Sigmoid colon (tissue), 7 donors: Measurements from ENCODE around the gene ASB18. TPM values are rescaled to one million over a fixed set of nuclear protein-coding genes. Genes with fewer than 3 reads are reported as not detected.
A peak's percentile ranks its signal among the peaks of the same experiment; 100 is the strongest.

Source experiments
- DNase-seq: peaks from one replicate; pipeline ENCODE4 v3.0.0-alpha.2; 2019
- H3K27ac ChIP-seq, 4 donors: fragments of 200-600 bp; sonication (generic); one replicate each; pipeline ENCODE4 v1.5.1; 2016 to 2019; ENCODE audit warnings: mild to moderate bottlenecking in 1 of 4
- H3K27me3 ChIP-seq, 3 donors: fragments of 200-600 bp; sonication (generic); one replicate each; pipeline ENCODE4 v1.5.1; 2019; ENCODE audit warnings: mild to moderate bottlenecking in 1 of 3
- H3K36me3 ChIP-seq, 4 donors: fragments of 200-600 bp; sonication (generic); one replicate each; pipeline ENCODE4 v1.5.1; 2016 to 2019
- H3K4me1 ChIP-seq, 4 donors: fragments of 200-600 bp; sonication (generic); one replicate each; pipeline ENCODE4 v1.5.1; 2017 to 2019
- H3K4me3 ChIP-seq, 4 donors: fragments of 200-600 bp; sonication (generic); one replicate each; pipeline ENCODE4 v1.5.1; 2017 to 2019; ENCODE audit warnings: mild to moderate bottlenecking in 2 of 4, moderate library complexity in 1 of 4
- H3K9me3 ChIP-seq, 4 donors: fragments of 200-600 bp in 3 of 4; sonication (generic) in 3 of 4; one replicate each; pipeline versions ENCODE4 v1.5.1 to v1.6.1; 2013 to 2019
- EP300 ChIP-seq, 4 donors: sonication (generic); formaldehyde crosslinking; IDR thresholded peaks; one replicate each; pipeline ENCODE4 v1.6.1; 2017; ENCODE audit warnings: antibody characterized with exemption in 4 of 4
- POLR2A ChIP-seq, 2 donors: fragments of 450-650 bp; IDR thresholded peaks; one replicate each; pipeline ENCODE4 v1.6.1; 2016; ENCODE audit warnings: antibody characterized with exemption in 2 of 2, mild to moderate bottlenecking in 2 of 2, moderate library complexity in 2 of 2
- POLR2AphosphoS5 ChIP-seq, 4 donors: sonication (generic); formaldehyde crosslinking; IDR thresholded peaks; one replicate each; pipeline ENCODE4 v1.6.1; 2017; ENCODE audit warnings: antibody characterized with exemption in 4 of 4
- WGBS, 2 donors: extraction: QIAGEN DNeasy Blood & Tissue Kit; methylation state at CpG; one replicate each; pipeline ENCODE4 v1.1.7; 2013; 5-methylcytosine and 5-hydroxymethylcytosine counted together
- intact Hi-C: fragments of 100-400 bp; cut with DNase I; formaldehyde crosslinking; loops from one replicate; pipeline ENCODE4 v1.15.1; 2023
- polyA plus RNA-seq, 3 donors: library from polyadenylated mRNA; stranded (reverse); fragments of 200-250 nt; gene quantifications; one replicate each; pipeline ENCODE4 v1.2.3, GENCODE V29; 2013
- total RNA-seq, 4 donors: library from RNA; depleted of rRNA; stranded (reverse); fragments of >200 nt; gene quantifications; one replicate each; pipeline ENCODE4 v1.1.0, GENCODE V29; 2016
- TF ChIP-seq, protein P1 (sequence below), 4 experiments: fragments of 450-650 bp in 3 of 4; fragments of 200-600 bp in 1 of 4; IDR thresholded peaks; one replicate each; pipeline ENCODE4 v1.5.1; 2016 to 2019; ENCODE audit warnings: antibody characterized with exemption in 4 of 4, mild to moderate bottlenecking in 3 of 4, moderate library complexity in 2 of 4
- donor health status: healthy with polysubstance abuse.
- donor health status: Bipolar disorder and iron deficiency.
- donor health status: healthy.

ASB18 gene
- total and polyA plus RNA-seq, 7 donors: not detected

DNA sequence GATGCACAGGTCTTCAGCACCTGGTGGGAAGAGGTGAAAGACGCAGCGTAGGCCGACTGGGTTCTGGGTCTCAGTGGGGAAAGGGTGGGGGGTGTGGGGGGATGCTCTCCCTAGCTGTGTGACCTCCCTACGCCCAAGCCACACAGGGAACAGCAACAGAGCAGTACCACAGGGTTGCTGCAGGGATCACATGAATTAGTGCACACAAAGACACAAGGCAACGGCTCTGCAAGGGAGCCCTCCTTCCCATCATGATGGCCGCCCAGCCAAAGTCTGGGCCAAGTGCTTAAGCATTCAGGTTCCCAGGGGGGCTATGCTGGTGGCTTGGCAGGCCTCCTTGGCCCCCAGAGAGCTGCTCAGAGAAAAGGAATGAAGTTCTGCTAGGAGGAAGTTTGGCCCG, 67.8 kb downstream of the ASB18 start:
- Histone ChIP-seq H3K4me1 (no peaks in the 10 kb centered on the region), H3K36me3 (no peaks in the 10 kb centered on the region), H3K27ac (no peak overlapping the region), H3K27me3 (no peaks in the 10 kb centered on the region), H3K9me3 (no peaks in the 10 kb centered on the region), H3K4me3 (no peak overlapping the region)
- 79 to 83% methylated on average over 7 of the region's 7 CpGs for WGBS, 2 donors
- DNase-seq: peak; percentile 50
- TF ChIP-seq EP300 (IDR thresholded peaks at IDR 0.05) (no peak), POLR2A (IDR thresholded peaks at IDR 0.05) (no peak), POLR2AphosphoS5 (IDR thresholded peaks at IDR 0.05) (no peak)
- TF ChIP-seq, protein P1, sequence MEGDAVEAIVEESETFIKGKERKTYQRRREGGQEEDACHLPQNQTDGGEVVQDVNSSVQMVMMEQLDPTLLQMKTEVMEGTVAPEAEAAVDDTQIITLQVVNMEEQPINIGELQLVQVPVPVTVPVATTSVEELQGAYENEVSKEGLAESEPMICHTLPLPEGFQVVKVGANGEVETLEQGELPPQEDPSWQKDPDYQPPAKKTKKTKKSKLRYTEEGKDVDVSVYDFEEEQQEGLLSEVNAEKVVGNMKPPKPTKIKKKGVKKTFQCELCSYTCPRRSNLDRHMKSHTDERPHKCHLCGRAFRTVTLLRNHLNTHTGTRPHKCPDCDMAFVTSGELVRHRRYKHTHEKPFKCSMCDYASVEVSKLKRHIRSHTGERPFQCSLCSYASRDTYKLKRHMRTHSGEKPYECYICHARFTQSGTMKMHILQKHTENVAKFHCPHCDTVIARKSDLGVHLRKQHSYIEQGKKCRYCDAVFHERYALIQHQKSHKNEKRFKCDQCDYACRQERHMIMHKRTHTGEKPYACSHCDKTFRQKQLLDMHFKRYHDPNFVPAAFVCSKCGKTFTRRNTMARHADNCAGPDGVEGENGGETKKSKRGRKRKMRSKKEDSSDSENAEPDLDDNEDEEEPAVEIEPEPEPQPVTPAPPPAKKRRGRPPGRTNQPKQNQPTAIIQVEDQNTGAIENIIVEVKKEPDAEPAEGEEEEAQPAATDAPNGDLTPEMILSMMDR (IDR thresholded peaks at IDR 0.05): no peak
- intact Hi-C loops: no loop called here

DNA sequence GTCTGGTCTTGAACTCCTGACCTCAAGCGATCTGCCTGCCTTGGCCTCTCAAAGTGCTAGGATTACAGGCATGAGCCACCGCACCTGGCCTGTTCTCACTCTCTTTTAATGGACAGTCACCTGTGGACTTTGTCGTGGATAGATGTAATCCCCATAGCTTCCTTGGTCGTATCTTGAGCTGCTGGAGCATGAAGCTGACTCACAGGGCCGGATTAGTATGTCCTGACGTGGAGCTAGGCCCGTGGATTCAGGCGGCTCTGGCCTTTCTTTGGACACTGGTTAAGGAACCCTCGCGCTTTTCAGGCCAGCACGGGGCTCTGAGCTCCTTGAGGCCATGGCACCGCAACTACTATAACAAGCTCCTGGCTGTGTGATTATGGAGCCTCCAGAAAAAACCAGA, 68.5 kb downstream of the ASB18 start:
- DNase-seq: peak; percentile 12
- Histone ChIP-seq H3K36me3 (no peaks in the 10 kb centered on the region), H3K9me3 (no peaks in the 10 kb centered on the region), H3K4me1 (no peaks in the 10 kb centered on the region), H3K27ac (no peak overlapping the region), H3K4me3 (no peak overlapping the region), H3K27me3 (no peaks in the 10 kb centered on the region)
- WGBS, 2 donors: 79 to 86% methylated on average over 12 of the region's 12 CpGs
- no peak for TF ChIP-seq POLR2AphosphoS5 (IDR thresholded peaks at IDR 0.05)
- TF ChIP-seq, protein P1 (IDR thresholded peaks at IDR 0.05): no peak
- TF ChIP-seq EP300 (IDR thresholded peaks at IDR 0.05): no peak
- TF ChIP-seq POLR2A (IDR thresholded peaks at IDR 0.05): no peak
- intact Hi-C loops: no loop called here

DNA sequence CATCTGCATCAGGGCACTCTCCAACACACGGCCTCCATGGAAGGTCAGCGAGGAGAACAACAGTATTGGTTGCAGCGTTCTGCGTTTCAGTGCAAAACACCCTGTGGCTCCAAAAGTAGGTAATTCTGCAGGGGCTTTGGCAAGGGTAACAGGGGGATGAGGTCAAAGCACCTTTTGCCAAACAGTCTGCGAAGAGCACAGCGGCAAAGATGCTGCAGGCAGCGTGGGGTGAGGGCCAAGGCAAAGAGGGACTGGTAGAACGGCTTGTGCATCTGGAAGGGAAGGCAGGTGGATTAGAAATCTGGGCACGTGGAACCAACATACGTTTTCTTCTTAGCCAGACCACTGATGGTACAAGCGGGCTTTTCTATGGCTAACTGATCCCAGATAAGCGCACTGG, 69.4 kb downstream of the ASB18 start:
- WGBS, 2 donors: 85 to 91% methylated on average over 12 of the region's 12 CpGs
- H3K27me3 ChIP-seq: no peaks in the 10 kb centered on the region
- H3K36me3 ChIP-seq: no peaks in the 10 kb centered on the region
- no peaks in the 10 kb centered on the region for H3K4me1 ChIP-seq
- DNase-seq: peak; percentile 38
- intact Hi-C loops: no loop called here
- H3K27ac ChIP-seq: no peak overlapping the region
- H3K4me3 ChIP-seq: no peak overlapping the region
- no peaks in the 10 kb centered on the region for H3K9me3 ChIP-seq
- no peak for TF ChIP-seq POLR2A (IDR thresholded peaks at IDR 0.05)
- no peak for TF ChIP-seq POLR2AphosphoS5 (IDR thresholded peaks at IDR 0.05)
- no peak for TF ChIP-seq EP300 (IDR thresholded peaks at IDR 0.05)
- TF ChIP-seq, protein P1 (IDR thresholded peaks at IDR 0.05): no peak

DNA sequence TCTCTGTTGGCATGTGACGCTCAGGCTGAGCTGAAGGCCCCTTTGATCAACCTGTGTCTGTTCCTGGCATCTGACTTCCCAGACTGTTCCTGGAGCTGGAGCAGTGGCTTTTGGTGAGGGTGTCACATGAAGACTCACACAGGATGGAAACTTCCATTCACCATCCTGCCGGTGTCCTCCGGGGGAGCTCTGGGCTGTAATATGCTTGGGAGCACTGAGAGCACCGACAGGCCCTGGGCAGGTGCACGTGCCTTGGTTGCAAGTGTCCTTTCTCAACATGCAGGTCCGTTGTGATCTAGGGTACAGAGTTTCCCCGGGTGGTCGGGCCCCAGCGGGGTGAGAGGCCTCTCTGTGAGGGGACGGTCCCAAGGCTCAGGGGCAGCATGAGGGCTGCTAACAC, 71.2 kb downstream of the ASB18 start:
- Histone ChIP-seq H3K4me3 (no peak overlapping the region), H3K9me3 (no peaks in the 10 kb centered on the region), H3K27ac (no peak overlapping the region), H3K27me3 (no peaks in the 10 kb centered on the region), H3K36me3 (no peaks in the 10 kb centered on the region), H3K4me1 (no peaks in the 10 kb centered on the region)
- WGBS, 2 donors: 81 to 82% methylated on average over 10 of the region's 10 CpGs
- intact Hi-C loops: no loop called here
- peak; percentile 29 for DNase-seq
- TF ChIP-seq POLR2AphosphoS5 (IDR thresholded peaks at IDR 0.05): no peak
- TF ChIP-seq EP300 (IDR thresholded peaks at IDR 0.05): no peak
- no peak for TF ChIP-seq POLR2A (IDR thresholded peaks at IDR 0.05)
- TF ChIP-seq, protein P1 (IDR thresholded peaks at IDR 0.05): no peak

DNA sequence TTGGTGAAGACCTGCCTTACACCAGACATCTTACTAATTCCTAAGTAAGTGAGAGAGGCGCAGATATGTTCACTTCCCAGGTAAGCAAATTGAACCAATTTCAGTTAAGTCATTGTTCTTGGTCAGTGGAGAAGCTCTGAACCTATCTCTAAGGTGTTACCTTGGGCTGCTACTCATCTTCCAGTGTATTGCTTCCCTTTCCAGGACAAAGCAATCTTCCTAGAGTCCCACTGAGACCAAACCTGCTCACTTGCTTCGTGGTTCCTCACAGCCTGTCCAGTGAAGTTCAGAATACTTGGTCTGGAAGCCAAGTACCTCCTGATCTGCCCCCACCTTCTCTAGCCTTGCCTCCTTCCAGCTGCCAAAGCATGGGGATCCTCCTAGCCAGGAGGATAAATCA, 73.5 kb downstream of the ASB18 start:
- H3K9me3 ChIP-seq: no peaks in the 10 kb centered on the region
- intact Hi-C loops: no loop called here
- TF ChIP-seq POLR2A (IDR thresholded peaks at IDR 0.05) (no peak), POLR2AphosphoS5 (IDR thresholded peaks at IDR 0.05) (no peak)
- H3K4me1 ChIP-seq: no peaks in the 10 kb centered on the region
- no peak overlapping the region for H3K27ac ChIP-seq
- DNase-seq: peak; percentile 9
- WGBS, 2 donors: 92% methylated on average over 2 of the region's 2 CpGs
- no peaks in the 10 kb centered on the region for H3K36me3 ChIP-seq
- H3K27me3 ChIP-seq: no peaks in the 10 kb centered on the region
- H3K4me3 ChIP-seq: no peak overlapping the region
